H1 (cell line): ENCODE data around the gene DTL. TPM values are rescaled to one million over a fixed set of nuclear protein-coding genes. Genes with fewer than 3 reads are reported as not detected.

ENCODE experiments used
- CTCF ChIA-PET: fragments of 300-600 bp; sonication (Branson Sonifier 250); formaldehyde crosslinking; loops from one replicate; lab custom pipeline; 2021; ENCODE audit not compliant: partially characterized antibody; lab: Charles Lee
- POLR2A ChIA-PET: fragments of 300-600 bp; sonication (Branson Sonifier 250); formaldehyde crosslinking; loops from one replicate; lab custom pipeline; 2021; ENCODE audit warnings: inconsistent platforms; ENCODE audit not compliant: partially characterized antibody; lab: Charles Lee
- DNase-seq, 2 experiments: peaks; one replicate each; pipeline versions ENCODE4 v3.0.0 to v3.0.0-alpha.2; 2010 to 2022; ENCODE audit warnings: low spot score in 2 of 2, low read depth in 1 of 2, mixed read lengths in 1 of 2
- FAIRE-seq: peaks from 2 replicates; lab custom pipeline; 2011; peaks lifted over from hg19 to GRCh38; lab: Jason Lieb, UNC
- H2AFZ ChIP-seq: 2 replicates; pipeline ENCODE4 v1.8.1; 2012; ENCODE audit warnings: low read length, inconsistent platforms
- H2AK5ac ChIP-seq: 2 replicates; pipeline ENCODE4 v1.6.1; 2013; ENCODE audit warnings: low read depth, low read length
- H2BK120ac ChIP-seq: replicated peaks from 2 replicates; pipeline ENCODE3; 2013; ENCODE audit warnings: low read depth, low read length, inconsistent platforms
- H2BK12ac ChIP-seq: 2 replicates; pipeline ENCODE4 v1.6.1; 2013; ENCODE audit warnings: low read depth, low read length
- H2BK15ac ChIP-seq: 2 replicates; pipeline ENCODE4 v1.6.1; 2013; ENCODE audit warnings: low read length
- H2BK20ac ChIP-seq: 2 replicates; pipeline ENCODE4 v1.6.1; 2013; ENCODE audit warnings: low read length
- H2BK5ac ChIP-seq: 2 replicates; pipeline ENCODE4 v1.6.1; 2013; ENCODE audit warnings: low read depth, low read length
- H3K14ac ChIP-seq: 2 replicates; pipeline ENCODE4 v1.6.1; 2013; ENCODE audit warnings: inconsistent platforms; ENCODE audit not compliant: insufficient read length
- H3K18ac ChIP-seq: 2 replicates; pipeline ENCODE4 v1.6.1; 2013; ENCODE audit warnings: low read length; ENCODE audit errors: extremely low read depth
- H3K23ac ChIP-seq: 2 replicates; pipeline ENCODE4 v1.6.1; 2013; ENCODE audit warnings: inconsistent platforms; ENCODE audit not compliant: insufficient read length
- H3K23me2 ChIP-seq: 2 replicates; pipeline ENCODE4 v1.6.1; 2013; ENCODE audit warnings: low read depth, low read length
- H3K27ac ChIP-seq: 2 replicates; pipeline ENCODE4 v1.6.1; 2011; ENCODE audit warnings: low read depth, low read length, inconsistent platforms
- H3K27me3 ChIP-seq, 4 experiments: replicated peaks in 1 of 4; 1 replicate in 1 of 4; 2 replicates in 3 of 4; pipeline versions ENCODE4 v1.6.1 to v1.8.1; 2011 to 2013; ENCODE audit warnings: low read length in 3 of 4, mild to moderate bottlenecking in 3 of 4, inconsistent platforms in 2 of 4, mixed read lengths in 2 of 4, moderate library complexity in 1 of 4; ENCODE audit not compliant: control insufficient read depth in 3 of 4, insufficient read depth in 3 of 4; ENCODE audit errors: extremely low read depth in 1 of 4
- H3K36me3 ChIP-seq, 4 experiments: 2 replicates each; pipeline versions ENCODE4 v1.6.1 to v1.8.1; 2011 to 2013; ENCODE audit warnings: mild to moderate bottlenecking in 4 of 4, low read length in 3 of 4, moderate library complexity in 2 of 4, control low read depth in 1 of 4, inconsistent platforms in 1 of 4; ENCODE audit not compliant: insufficient read depth in 4 of 4, control insufficient read depth in 2 of 4
- H3K4ac ChIP-seq: replicated peaks from 2 replicates; pipeline ENCODE3; 2013; ENCODE audit warnings: low read length, low read depth, mixed read lengths, inconsistent platforms; ENCODE audit not compliant: insufficient read length
- H3K4me1 ChIP-seq, 4 experiments: replicated peaks in 1 of 4; 1 replicate in 1 of 4; 2 replicates in 3 of 4; pipeline versions ENCODE4 v1.6.1 to v1.8.1; 2011 to 2013; ENCODE audit warnings: low read length in 3 of 4, inconsistent platforms in 2 of 4, mixed read lengths in 1 of 4; ENCODE audit not compliant: insufficient read depth in 4 of 4, control insufficient read depth in 3 of 4
- H3K4me2 ChIP-seq, 2 experiments: 2 replicates each; pipeline versions ENCODE4 v1.6.1 to v1.8.1; 2011 to 2013; ENCODE audit warnings: low read depth in 2 of 2, low read length in 2 of 2, control low read depth in 1 of 2, inconsistent platforms in 1 of 2, mild to moderate bottlenecking in 1 of 2; ENCODE audit not compliant: insufficient read depth in 1 of 2
- H3K4me3 ChIP-seq, 4 experiments: fragments of 200-600, 300-600 bp in 1 of 4; sonication (generic), shearing (Covaris generic), sonication (Bioruptor Twin) in 1 of 4; 2 replicates each; pipeline versions ENCODE4 v1.5.1 to v1.8.1; 2011 to 2016; ENCODE audit warnings: low read length in 4 of 4, low read depth in 3 of 4, control low read depth in 2 of 4, inconsistent platforms in 2 of 4, mild to moderate bottlenecking in 2 of 4, mixed read lengths in 1 of 4, moderate library complexity in 1 of 4; ENCODE audit not compliant: insufficient read depth in 2 of 4; ENCODE audit errors: extremely low read depth in 1 of 4
- H3K56ac ChIP-seq: replicated peaks from 2 replicates; pipeline ENCODE3; 2013; ENCODE audit warnings: low read depth, mild to moderate bottlenecking, mixed read lengths, low read length, inconsistent platforms; ENCODE audit not compliant: insufficient read length
- H3K79me1 ChIP-seq: 2 replicates; pipeline ENCODE4 v1.6.1; 2013; ENCODE audit warnings: low read depth, low read length, control low read depth
- H3K79me2 ChIP-seq, 2 experiments: 2 replicates each; pipeline versions ENCODE4 v1.6.1 to v1.8.1; 2012 to 2013; ENCODE audit warnings: low read length in 2 of 2, mild to moderate bottlenecking in 2 of 2, inconsistent platforms in 1 of 2; ENCODE audit not compliant: insufficient read depth in 2 of 2, control insufficient read depth in 1 of 2
- H3K9ac ChIP-seq, 4 experiments: replicated peaks in 1 of 4; 1 replicate in 1 of 4; 2 replicates in 3 of 4; pipeline versions ENCODE4 v1.6.1 to v1.8.1; 2011 to 2013; ENCODE audit warnings: low read depth in 3 of 4, low read length in 3 of 4, control low read depth in 2 of 4, mild to moderate bottlenecking in 2 of 4, moderate library complexity in 2 of 4, inconsistent platforms in 1 of 4; ENCODE audit errors: extremely low read depth in 1 of 4
- H3K9me3 ChIP-seq, 2 experiments: 2 replicates each; pipeline versions ENCODE4 v1.6.1 to v1.8.1; 2012 to 2013; ENCODE audit warnings: mild to moderate bottlenecking in 2 of 2, moderate library complexity in 2 of 2, control low read depth in 1 of 2, inconsistent platforms in 1 of 2, low read depth in 1 of 2, low read length in 1 of 2, mixed read lengths in 1 of 2; ENCODE audit not compliant: insufficient read depth in 2 of 2
- H4K20me1 ChIP-seq, 2 experiments: replicated peaks in 1 of 2; 2 replicates each; pipeline versions ENCODE3 to v1.8.1; 2011 to 2013; ENCODE audit warnings: inconsistent platforms in 2 of 2, low read length in 2 of 2, mild to moderate bottlenecking in 1 of 2; ENCODE audit not compliant: insufficient read depth in 2 of 2, control insufficient read depth in 1 of 2
- H4K5ac ChIP-seq: 2 replicates; pipeline ENCODE4 v1.6.1; 2013; ENCODE audit warnings: low read length, low read depth, mixed read lengths, inconsistent platforms; ENCODE audit not compliant: insufficient read length
- H4K8ac ChIP-seq: 2 replicates; pipeline ENCODE4 v1.8.0; 2013; ENCODE audit warnings: mild to moderate bottlenecking, moderate library complexity, low read length, inconsistent platforms; ENCODE audit not compliant: insufficient read depth; ENCODE audit errors: extremely low read depth
- H4K91ac ChIP-seq: replicated peaks from 2 replicates; pipeline ENCODE3; 2013; ENCODE audit warnings: low read length, mixed read lengths, inconsistent platforms; ENCODE audit not compliant: insufficient read length
- ATF2 ChIP-seq: IDR thresholded peaks from 2 replicates; pipeline ENCODE4 v1.6.1; 2012; ENCODE audit warnings: low read length, inconsistent platforms
- BCL11A ChIP-seq, 2 experiments: IDR thresholded peaks; one replicate each; pipeline ENCODE4 v1.6.1; 2011; ENCODE audit warnings: low read depth in 2 of 2, low read length in 2 of 2, mild to moderate bottlenecking in 2 of 2
- BRCA1 ChIP-seq: IDR thresholded peaks from 2 replicates; pipeline ENCODE4 v1.6.1; 2012; ENCODE audit warnings: low read depth, low read length, improper control_type of control experiment
- EP300 ChIP-seq, 2 experiments: IDR thresholded peaks; 1 replicate in 1 of 2; 2 replicates in 1 of 2; pipeline ENCODE4 v1.6.1; 2011 to 2012; ENCODE audit warnings: low read depth in 2 of 2, low read length in 2 of 2, mild to moderate bottlenecking in 2 of 2, borderline replicate concordance in 1 of 2, inconsistent platforms in 1 of 2, moderate library complexity in 1 of 2
- FOSL1 ChIP-seq: IDR thresholded peaks from 2 replicates; pipeline ENCODE4 v1.6.1; 2011; ENCODE audit warnings: mild to moderate bottlenecking, low read depth, low read length, moderate library complexity; ENCODE audit not compliant: insufficient read depth
- HDAC2 ChIP-seq, 2 experiments: fragments of 300-600 bp in 1 of 2; sonication (generic) in 1 of 2; IDR thresholded peaks; 2 replicates each; pipeline ENCODE4 v1.6.1; 2011 to 2012; ENCODE audit warnings: low read depth in 2 of 2, low read length in 2 of 2, mild to moderate bottlenecking in 2 of 2, moderate library complexity in 2 of 2, borderline replicate concordance in 1 of 2, inconsistent platforms in 1 of 2
- KDM1A ChIP-seq: fragments of 200-600, 300-600 bp; sonication (generic); IDR thresholded peaks from 2 replicates; pipeline ENCODE4 v1.7.1; 2016; ENCODE audit warnings: mild to moderate bottlenecking, low read length, borderline replicate concordance
- NRF1 ChIP-seq: IDR thresholded peaks from 2 replicates; pipeline ENCODE4 v1.6.1; 2011; ENCODE audit warnings: mild to moderate bottlenecking, low read depth, low read length, improper control_type of control experiment
- POU5F1 ChIP-seq: IDR thresholded peaks from 2 replicates; pipeline ENCODE4 v1.6.1; 2011; ENCODE audit warnings: low read depth, mild to moderate bottlenecking, low read length, moderate library complexity
- SIRT6 ChIP-seq: IDR thresholded peaks from one replicate; pipeline ENCODE4 v1.7.1; 2012; ENCODE audit warnings: low read length, inconsistent platforms
- TCF12 ChIP-seq: IDR thresholded peaks from 2 replicates; pipeline ENCODE4 v1.6.1; 2011; ENCODE audit warnings: low read depth, mild to moderate bottlenecking, low read length
- polyA plus RNA-seq, 7 experiments: library from polyadenylated mRNA; depleted of rRNA in 3 of 7; stranded (reverse) in 5 of 7; unstranded in 2 of 7; fragments of >200 nt in 5 of 7; fragments of 200-250 nt in 2 of 7; gene quantifications; 1 replicate in 5 of 7; 2 replicates in 1 of 7; 4 replicates in 1 of 7; pipeline versions ENCODE4 v1.2.1 to v1.2.3, GENCODE V29; 2011 to 2013; ENCODE audit warnings: missing spikeins in 2 of 7, mixed read lengths in 2 of 7
- total RNA-seq: library from RNA; stranded (reverse); fragmentation: NEBNext Ultra II Directional; extraction: Animal tissue kit (Norgen Biotek cat#: 25700); gene quantifications from 2 replicates; pipeline ENCODE4 v1.2.1, GENCODE V29; 2021

Gene DTL
- total and polyA plus RNA-seq, 2 of the 8 experiments (the other 6 are each of a cell fraction or from before 2014, with no cell fraction given): 36.0 to 46.9 TPM

- Histone ChIP-seq H3K4me2 (no peak overlapping the region), H3K79me1 (no peaks in the 10 kb centered on the region), H3K36me3 (peaks cover 0 to 7% (median under 1%) of the 10 kb centered on the region in 4 experiments; a peak in 3 of 8 replicates), H2BK15ac (no peak overlapping the region), H3K79me2 (no peaks in the 10 kb centered on the region), H3K27me3 (no peaks in the 10 kb centered on the region), H3K23ac (no peak overlapping the region), H4K5ac (no peak overlapping the region), H4K91ac (no peak overlapping the region), H2BK120ac (no peak overlapping the region), H3K14ac (no peak overlapping the region), H2BK12ac (no peak overlapping the region), H3K27ac (no peak overlapping the region), H3K9me3 (no peaks in the 10 kb centered on the region), H3K4ac (no peak overlapping the region), H4K20me1 (no peaks in the 10 kb centered on the region), H2AFZ (no peak overlapping the region), H3K4me3 (no peak overlapping the region), H3K4me1 (no peaks in the 10 kb centered on the region), H3K56ac (no peak overlapping the region), H3K23me2 (no peaks in the 10 kb centered on the region), H3K9ac (no peak overlapping the region), H4K8ac (no peak overlapping the region), H2BK5ac (no peak overlapping the region), H2BK20ac (no peak overlapping the region), H2AK5ac (no peak overlapping the region), H3K18ac (no peak overlapping the region)
- FAIRE-seq (no peak), DNase-seq (no peak)
- CTCF ChIA-PET: interaction anchor here (1.0 kb wide), 1 partner anchor 11 kb away, joined by 3 read pairs; no protein-coding TSS in a partner anchor
- POLR2A ChIA-PET: no interaction called here
- TF ChIP-seq BRCA1: no peak
- no peak for TF ChIP-seq FOSL1
- no peak for TF ChIP-seq POU5F1
- no peak for TF ChIP-seq NRF1
- TF ChIP-seq KDM1A: no peak
- no peak for TF ChIP-seq SIRT6
- TF ChIP-seq HDAC2 (IDR thresholded peaks at IDR 0.05; ENCODE audit: borderline replicate concordance in 1 of 2, low read depth in 2 of 2, low read length in 2 of 2): no peak
- TF ChIP-seq TCF12: no peak
- no peak for TF ChIP-seq EP300 (IDR thresholded peaks at IDR 0.05; ENCODE audit: borderline replicate concordance in 1 of 2, low read depth in 2 of 2, low read length in 2 of 2)
- TF ChIP-seq ATF2: no peak
- no peak for TF ChIP-seq BCL11A (IDR thresholded peaks at IDR 0.05; ENCODE audit: low read depth in 2 of 2, low read length in 2 of 2)
These were observed 43.9 kb upstream of the DTL start for GRCh38 chr1:211991695-211992094.
